Measurements from ENCODE around the gene FSD2.

GRCh38 chr15:82847703-82848102 is 41.8 kb upstream of the FSD2 start:
- TF ChIP-seq EZH2 (IDR thresholded peaks at IDR 0.05; ENCODE audit: insufficient read depth, low read length) (no peak), CTCF (IDR thresholded peaks at IDR 0.05; ENCODE audit: insufficient read depth, low read depth, low read length) (no peak)
